ENCODE data around the gene TEAD2. TPM values are rescaled to one million over a fixed set of nuclear protein-coding genes. Genes with fewer than 3 reads are reported as not detected.
A peak's percentile ranks its signal among the peaks of the same experiment; 100 is the strongest.

Gene TEAD2
- total RNA-seq, 1 donor from 2014 or later, result 8.4 TPM

- DNase-seq (ENCODE audit: low read depth) (no peak), FAIRE-seq (no peak)
- TF ChIP-seq CTCF (IDR thresholded peaks at IDR 0.05; ENCODE audit: insufficient read depth, low read length, severe bottlenecking), result no peak
- Histone ChIP-seq H3K4me3 (ENCODE audit: low read depth, low read length) (no peak overlapping the region), H3K36me3 (ENCODE audit: control insufficient read depth, insufficient read depth, low read length) (peaks cover 9% of the 10 kb centered on the region), H3K27me3 (ENCODE audit: control insufficient read depth, insufficient read depth, low read length) (no peaks in the 10 kb centered on the region)
Measured at GRCh38 chr19:49348305-49349189, 13.7 kb downstream of the TEAD2 start.

- Histone ChIP-seq H3K36me3 (ENCODE audit: control insufficient read depth, insufficient read depth, low read length) (peaks cover 9% of the 10 kb centered on the region), H3K27me3 (ENCODE audit: control insufficient read depth, insufficient read depth, low read length) (no peaks in the 10 kb centered on the region), H3K4me3 (ENCODE audit: low read depth, low read length) (no peak overlapping the region)
- TF ChIP-seq CTCF (IDR thresholded peaks at IDR 0.05; ENCODE audit: insufficient read depth, low read length, severe bottlenecking), result no peak
- no peak for FAIRE-seq
- peak; percentile 73 for DNase-seq (ENCODE audit: low read depth)
Measured at GRCh38 chr19:49347835-49348234, 14.4 kb downstream of the TEAD2 start.

- Histone ChIP-seq H3K27me3 (ENCODE audit: control insufficient read depth, insufficient read depth, low read length) (no peaks in the 10 kb centered on the region), H3K4me3 (ENCODE audit: low read depth, low read length) (no peak overlapping the region), H3K36me3 (ENCODE audit: control insufficient read depth, insufficient read depth, low read length) (peaks cover 13% of the 10 kb centered on the region)
- no peak for TF ChIP-seq CTCF (IDR thresholded peaks at IDR 0.05; ENCODE audit: insufficient read depth, low read length, severe bottlenecking)
- FAIRE-seq (no peak), DNase-seq (ENCODE audit: low read depth) (no peak)
Measured at GRCh38 chr19:49347191-49347590, 15.0 kb downstream of the TEAD2 start.

GRCh38 chr19:49344505-49345423 is 17.5 kb downstream of the TEAD2 start:
- no peaks in the 10 kb centered on the region for H3K27me3 ChIP-seq (ENCODE audit: control insufficient read depth, insufficient read depth, low read length)
- no peak for DNase-seq (ENCODE audit: low read depth)
- peaks cover 12% of the 10 kb centered on the region for H3K36me3 ChIP-seq (ENCODE audit: control insufficient read depth, insufficient read depth, low read length)
- TF ChIP-seq CTCF (IDR thresholded peaks at IDR 0.05; ENCODE audit: insufficient read depth, low read length, severe bottlenecking), result no peak
- no peak overlapping the region for H3K4me3 ChIP-seq (ENCODE audit: low read depth, low read length)
- FAIRE-seq, result no peak

- DNase-seq (ENCODE audit: low read depth) (no peak), FAIRE-seq (no peak)
- H3K36me3 ChIP-seq (ENCODE audit: control insufficient read depth, insufficient read depth, low read length), result peaks cover 12% of the 10 kb centered on the region
- no peak overlapping the region for H3K4me3 ChIP-seq (ENCODE audit: low read depth, low read length)
- H3K27me3 ChIP-seq (ENCODE audit: control insufficient read depth, insufficient read depth, low read length), result no peaks in the 10 kb centered on the region
- TF ChIP-seq CTCF (IDR thresholded peaks at IDR 0.05; ENCODE audit: insufficient read depth, low read length, severe bottlenecking), result no peak
Measured at GRCh38 chr19:49343123-49343522, 19.1 kb downstream of the TEAD2 start.
